Brain pericyte (primary cell): ENCODE results near the gene DHRS4L2.
"Not testable (repeated sequence)": the region's sequence is repeated elsewhere in the genome, so short reads cannot be mapped to it uniquely, and the experiment has no call there.

Source experiments
- DNase-seq: peaks from one replicate; pipeline ENCODE4 v3.0.0-alpha.2; 2012; ENCODE audit warnings: low read depth, low spot score

The DHRS4L2 gene

GRCh38 chr14:23973178-23973577, 15.6 kb upstream of the DHRS4L2 start:
- DNase-seq: not testable (repeated sequence)

- not testable (repeated sequence) for DNase-seq
Measured at GRCh38 chr14:23974041-23974440, 14.7 kb upstream of the DHRS4L2 start.

DNA sequence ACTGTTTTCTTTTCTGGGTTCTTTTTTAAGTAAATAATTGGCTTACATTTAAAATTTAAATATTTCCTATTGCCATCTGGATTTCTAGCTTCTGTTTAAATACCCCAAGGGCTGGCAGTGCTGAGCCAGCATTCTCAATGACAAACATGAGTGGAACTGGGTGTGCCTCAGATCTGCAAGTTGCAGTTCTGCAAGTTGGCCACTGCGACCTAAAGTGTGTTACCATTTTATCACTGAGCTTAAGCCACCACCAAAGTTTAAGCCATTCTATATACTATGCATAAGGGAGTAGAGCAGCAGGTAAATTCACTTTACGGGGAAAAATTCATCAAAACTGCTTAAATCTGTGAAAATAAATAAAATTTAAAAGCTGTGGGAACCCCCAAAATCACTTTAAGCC, 11.5 kb upstream of the DHRS4L2 start:
- not testable (repeated sequence) for DNase-seq

GRCh38 chr14:23981951-23982813, 6.5 kb upstream of the DHRS4L2 start:
- not testable (repeated sequence) for DNase-seq

- no peak for DNase-seq
Measured at GRCh38 chr14:23984891-23985602, 3.7 kb upstream of the DHRS4L2 start.

DNA sequence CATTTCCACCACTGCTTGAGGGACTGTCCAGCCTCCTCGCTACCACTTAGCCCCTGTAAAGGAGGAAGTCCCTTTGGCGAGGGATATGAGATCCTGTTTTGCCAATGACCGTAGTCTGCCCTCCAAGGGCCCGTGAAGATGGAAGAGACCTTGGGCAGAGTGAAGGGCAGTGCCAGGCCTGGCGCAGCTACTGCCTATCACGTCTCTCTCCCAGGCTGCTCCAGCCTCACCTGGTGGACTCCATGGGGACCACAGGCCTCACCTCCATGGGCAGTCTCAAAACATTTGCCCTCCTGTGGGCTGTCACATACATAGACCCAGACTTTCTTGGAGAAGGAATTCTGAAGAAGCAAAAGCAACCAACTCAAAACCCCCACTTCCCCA, 514 bp upstream of the DHRS4L2 start:
- DNase-seq: not testable (repeated sequence)

GRCh38 chr14:23989734-23990445, 1.2 kb downstream of the DHRS4L2 start:
- DNase-seq: not testable (repeated sequence)

- not testable (repeated sequence) for DNase-seq
Measured at GRCh38 chr14:23990961-23991360, 2.2 kb downstream of the DHRS4L2 start.

DNA sequence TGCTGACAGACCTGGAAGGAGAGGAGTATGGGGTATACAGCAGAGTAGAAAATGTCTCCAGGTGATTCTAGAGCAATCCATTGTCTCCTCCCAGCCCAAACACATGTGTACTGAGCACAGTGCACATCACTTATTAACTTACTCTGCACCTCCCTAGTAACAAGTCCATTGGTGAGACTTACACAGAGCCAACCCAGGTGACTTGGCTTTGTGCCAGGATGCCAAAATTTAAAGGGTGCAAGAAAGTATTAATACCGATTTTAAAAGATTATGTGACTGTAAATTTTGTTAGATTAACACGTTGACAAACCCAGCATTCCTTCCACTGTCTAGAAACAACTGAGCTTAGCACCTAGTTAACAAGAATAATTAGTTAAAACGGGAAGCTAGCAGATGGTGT, 4.3 kb downstream of the DHRS4L2 start:
- not testable (repeated sequence) for DNase-seq

DNA sequence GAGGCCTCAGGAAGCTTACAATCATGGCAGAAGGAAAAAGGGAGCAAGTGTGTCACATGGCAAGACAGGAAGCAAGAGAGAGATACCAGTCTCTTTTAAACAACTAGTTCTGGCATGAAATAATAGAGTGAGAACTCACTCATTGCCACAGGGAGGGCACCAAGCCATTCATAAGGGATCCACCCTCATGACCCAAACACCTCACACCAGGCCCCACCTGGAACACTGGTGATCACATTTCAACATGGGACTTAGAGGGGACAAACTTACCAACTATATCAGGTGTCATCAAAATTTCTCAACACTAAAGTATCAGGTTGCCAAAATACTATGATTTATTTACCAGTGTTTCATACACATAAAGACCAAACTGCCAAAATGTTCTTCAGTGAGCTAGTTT, 7.3 kb downstream of the DHRS4L2 start:
- not testable (repeated sequence) for DNase-seq

DNA sequence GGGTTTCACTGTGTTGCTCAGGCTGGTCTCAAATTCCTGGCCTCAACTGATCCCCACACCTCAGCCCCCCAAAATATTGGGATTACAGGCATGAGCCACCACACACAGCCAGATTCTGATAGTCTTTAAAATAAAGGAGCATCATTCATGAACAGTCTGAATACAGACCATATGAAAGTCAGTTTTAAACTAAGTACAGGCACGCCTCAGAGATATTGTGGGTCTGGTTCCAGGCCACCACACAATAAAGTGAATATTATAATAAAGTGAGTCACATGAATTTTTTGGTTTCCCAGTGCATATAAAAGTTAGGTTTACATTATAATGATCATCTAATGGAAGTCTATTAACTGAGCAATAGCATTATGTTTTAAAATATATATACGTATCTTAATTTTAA, 8.1 kb downstream of the DHRS4L2 start:
- not testable (repeated sequence) for DNase-seq

- DNase-seq: not testable (repeated sequence)
Measured at GRCh38 chr14:23999640-24000039, 10.9 kb downstream of the DHRS4L2 start.

DNA sequence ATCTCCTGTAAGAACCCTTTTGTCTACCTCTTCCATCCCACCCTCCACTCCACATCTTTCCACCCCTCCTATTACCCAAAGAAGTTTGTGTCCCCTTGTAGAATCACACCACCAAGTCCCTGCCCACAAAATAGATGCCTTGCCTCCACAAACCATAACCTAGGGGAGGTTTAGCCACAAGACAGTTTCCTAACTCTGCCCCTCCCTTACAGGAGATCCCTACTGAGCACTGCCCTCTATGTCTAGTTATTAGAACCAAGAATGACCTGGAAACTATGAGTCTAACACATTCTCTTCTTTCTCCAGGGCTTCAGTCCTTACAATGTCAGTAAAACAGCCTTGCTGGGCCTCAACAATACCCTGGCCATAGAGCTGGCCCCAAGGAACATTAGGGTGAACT, 12.3 kb downstream of the DHRS4L2 start:
- DNase-seq: not testable (repeated sequence)

DNA sequence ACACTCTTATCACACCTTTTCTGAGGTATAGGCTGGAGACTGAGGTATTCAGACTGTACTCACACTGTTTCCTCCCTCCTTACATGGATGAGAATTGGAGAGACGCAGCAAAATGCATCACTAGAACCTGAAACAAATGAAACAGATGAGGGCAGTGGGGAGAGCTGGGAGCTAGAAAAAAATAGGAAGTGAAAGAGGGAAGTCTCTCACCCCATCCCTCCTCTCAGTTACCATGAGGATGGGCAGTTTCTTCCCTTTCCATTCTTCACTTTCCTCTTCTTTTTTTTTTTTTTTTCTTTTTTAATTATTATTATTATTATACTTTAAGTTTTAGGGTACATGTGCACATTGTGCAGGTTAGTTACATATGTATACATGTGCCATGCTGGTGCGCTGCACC, 12.9 kb downstream of the DHRS4L2 start:
- not testable (repeated sequence) for DNase-seq

- DNase-seq: not testable (repeated sequence)
Measured at GRCh38 chr14:24006471-24006816, 17.7 kb downstream of the DHRS4L2 start.

DNA sequence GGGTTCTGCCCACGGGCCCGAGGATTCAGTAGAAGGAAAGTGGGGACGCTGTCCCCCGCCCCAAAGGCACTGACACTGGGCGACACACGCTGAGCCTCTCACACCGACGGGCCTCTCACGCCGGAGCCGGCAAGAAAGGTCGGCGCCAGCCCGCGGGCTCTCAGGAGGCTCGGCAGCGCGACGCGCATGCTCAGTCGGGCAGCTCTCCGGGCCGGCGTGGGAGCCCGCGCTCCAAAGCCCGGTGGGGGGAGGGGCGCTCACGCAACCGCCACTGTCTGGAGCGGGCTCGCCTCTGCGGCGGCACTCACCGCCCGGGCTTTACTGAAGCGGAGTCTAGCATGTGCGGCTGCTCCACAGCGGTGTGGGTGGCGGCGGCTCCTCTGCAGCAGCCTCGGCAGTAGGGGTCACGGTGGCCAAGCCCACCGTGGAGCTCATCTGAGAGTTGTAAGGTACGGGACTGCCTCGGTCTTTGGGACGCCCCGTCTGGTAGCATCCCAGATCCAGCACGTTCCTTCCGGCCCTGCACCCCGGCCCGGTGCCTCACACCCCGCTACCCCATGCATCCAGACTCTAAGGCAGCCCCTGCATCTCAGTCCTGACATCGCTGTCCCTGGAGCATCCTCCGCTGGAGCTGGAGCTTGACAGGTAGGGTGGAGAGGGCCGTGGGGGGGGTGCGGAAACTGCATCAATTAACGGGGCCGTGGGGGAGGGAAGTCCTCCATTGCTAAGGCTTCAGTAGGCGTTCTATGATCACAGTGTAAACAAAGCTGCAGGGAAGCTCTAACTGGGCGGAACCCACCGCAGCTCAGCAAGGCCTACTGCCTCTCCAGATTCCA, 18.3 kb downstream of the DHRS4L2 start:
- not testable (repeated sequence) for DNase-seq

GRCh38 chr14:24011051-24011450, 22.3 kb downstream of the DHRS4L2 start:
- DNase-seq: no peak

DNA sequence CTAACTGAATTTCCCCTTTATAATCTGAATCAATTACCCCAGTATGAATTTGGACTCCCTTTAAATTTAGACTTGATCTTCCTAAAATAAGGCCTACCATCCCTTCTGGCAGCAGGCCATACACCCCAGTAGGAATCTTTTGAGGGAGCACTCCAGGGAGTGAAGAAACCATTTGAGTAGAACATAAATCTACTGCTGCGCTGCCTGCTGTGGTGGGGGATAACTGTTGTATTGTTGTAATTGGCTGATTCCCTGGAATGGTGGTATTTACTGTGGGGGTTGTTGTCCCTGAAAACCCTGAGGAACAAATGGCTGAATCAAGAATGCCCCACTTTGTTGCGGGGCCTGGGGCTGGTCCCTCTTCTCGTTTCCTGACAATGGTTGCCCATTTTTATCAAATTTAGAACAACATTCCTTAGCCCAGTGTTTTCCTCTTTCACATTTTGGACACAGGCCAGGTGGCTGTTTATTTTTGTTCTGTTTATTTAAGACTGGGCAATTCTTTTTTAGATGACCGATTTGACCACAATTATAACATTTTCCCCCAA, 24.1 kb downstream of the DHRS4L2 start:
- DNase-seq: not testable (repeated sequence)

DNA sequence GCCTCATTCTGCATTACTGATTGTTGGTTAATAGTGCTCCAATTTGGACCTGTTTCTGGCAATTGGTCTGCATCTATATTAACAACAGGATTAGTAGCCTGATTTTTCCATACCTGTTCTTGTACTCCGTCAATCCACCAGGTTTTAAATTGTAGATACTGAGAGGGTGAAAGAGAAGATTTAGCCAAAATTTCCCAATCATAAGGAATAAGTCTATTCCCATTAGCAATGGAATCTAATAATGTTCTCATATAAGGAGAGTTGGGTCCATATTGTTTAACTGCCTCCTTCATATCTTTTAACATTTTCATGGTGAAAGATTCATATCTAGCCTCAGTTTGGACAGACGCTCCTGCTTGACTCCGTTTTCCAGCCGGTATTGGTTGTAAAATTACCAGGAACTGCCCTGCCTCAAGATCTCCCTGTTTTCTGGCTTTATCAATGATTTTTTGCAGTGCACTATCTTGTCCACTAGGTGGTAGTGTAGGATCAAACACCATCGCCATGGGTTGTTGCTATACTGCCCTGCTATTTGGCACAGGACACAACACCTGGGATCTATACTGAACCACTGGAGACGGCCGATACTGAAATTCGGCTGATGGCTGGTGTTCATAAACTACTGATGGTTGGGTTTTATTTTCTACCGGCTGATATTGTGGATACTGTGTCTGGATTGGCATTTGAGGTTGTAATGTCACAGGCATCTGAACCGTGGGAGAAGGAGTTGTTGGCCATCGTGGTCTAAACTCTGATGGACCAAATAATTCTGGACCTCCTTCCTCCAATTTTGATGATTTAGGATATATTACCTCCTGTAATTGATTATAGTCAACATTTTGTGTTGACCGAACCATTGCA, 25.2 kb downstream of the DHRS4L2 start:
- DNase-seq: peak; percentile 49

- DNase-seq: not testable (repeated sequence)
Measured at GRCh38 chr14:24015745-24016144, 27.0 kb downstream of the DHRS4L2 start.
